ENCODE results near the gene UNKL.
A peak's percentile ranks its signal among the peaks of the same experiment; 100 is the strongest.

Gene UNKL

DNA sequence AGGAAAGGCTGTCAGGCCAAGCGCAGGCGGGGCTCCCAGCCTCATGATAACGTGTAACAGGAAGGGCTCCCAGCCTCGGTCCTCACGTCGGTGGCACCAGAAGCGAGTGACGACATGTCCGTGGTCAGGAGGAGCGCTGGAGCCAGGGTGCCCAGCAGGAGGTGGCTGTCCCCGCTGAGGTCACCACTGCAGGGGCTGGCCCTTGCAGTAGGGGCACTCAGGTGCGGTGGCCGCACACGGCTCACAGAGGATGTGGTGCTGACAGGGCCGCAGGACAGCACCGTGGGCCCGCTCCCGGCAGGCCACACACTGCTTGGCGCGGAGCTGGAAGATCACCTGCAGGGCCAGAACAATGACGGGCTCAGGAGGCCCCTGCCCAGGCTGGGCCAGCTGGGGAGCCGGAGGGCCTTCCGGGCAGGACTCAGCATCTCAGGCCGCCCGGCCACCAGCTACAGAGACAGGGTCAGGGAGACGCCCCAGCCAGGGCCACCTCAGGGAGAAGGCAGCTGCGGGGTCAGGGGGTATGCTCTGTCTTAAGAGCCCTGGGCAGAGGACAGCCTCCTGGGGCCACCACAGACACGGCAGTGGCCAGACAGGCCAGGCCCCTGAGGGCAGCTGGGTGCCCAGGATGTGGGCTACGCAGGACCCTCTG, 48.3 kb downstream of the UNKL start:
- H3K9ac ChIP-seq (ENCODE audit: low read length), result no peak overlapping the region
- H3K4me2 ChIP-seq (ENCODE audit: low read depth, low read length, poor library complexity, severe bottlenecking), result no peak overlapping the region
- no peaks in the 10 kb centered on the region for H3K9me2 ChIP-seq (replicated peaks; ENCODE audit: insufficient read depth, low read length)
- no peaks in the 10 kb centered on the region; the same call in 1 of the 2 replicates for H3F3A ChIP-seq (ENCODE audit: insufficient read depth)
- no peak overlapping the region for H2AFZ ChIP-seq (ENCODE audit: low read depth, low read length, severe bottlenecking)
- H3K27me3 ChIP-seq (ENCODE audit: low read length), result no peaks in the 10 kb centered on the region
- no peaks in the 10 kb centered on the region for H3K79me2 ChIP-seq (ENCODE audit: insufficient read depth, low read length)
- no peak overlapping the region for H3K27ac ChIP-seq (ENCODE audit: low read depth, low read length)
- H3K4me3 ChIP-seq (ENCODE audit: insufficient read depth, low read length, poor library complexity, severe bottlenecking), result no peak overlapping the region
- H3K36me3 ChIP-seq (ENCODE audit: low read length), result no peaks in the 10 kb centered on the region
- H3K9me3 ChIP-seq (ENCODE audit: insufficient read depth, low read length), result no peaks in the 10 kb centered on the region
- TF ChIP-seq, protein P1, sequence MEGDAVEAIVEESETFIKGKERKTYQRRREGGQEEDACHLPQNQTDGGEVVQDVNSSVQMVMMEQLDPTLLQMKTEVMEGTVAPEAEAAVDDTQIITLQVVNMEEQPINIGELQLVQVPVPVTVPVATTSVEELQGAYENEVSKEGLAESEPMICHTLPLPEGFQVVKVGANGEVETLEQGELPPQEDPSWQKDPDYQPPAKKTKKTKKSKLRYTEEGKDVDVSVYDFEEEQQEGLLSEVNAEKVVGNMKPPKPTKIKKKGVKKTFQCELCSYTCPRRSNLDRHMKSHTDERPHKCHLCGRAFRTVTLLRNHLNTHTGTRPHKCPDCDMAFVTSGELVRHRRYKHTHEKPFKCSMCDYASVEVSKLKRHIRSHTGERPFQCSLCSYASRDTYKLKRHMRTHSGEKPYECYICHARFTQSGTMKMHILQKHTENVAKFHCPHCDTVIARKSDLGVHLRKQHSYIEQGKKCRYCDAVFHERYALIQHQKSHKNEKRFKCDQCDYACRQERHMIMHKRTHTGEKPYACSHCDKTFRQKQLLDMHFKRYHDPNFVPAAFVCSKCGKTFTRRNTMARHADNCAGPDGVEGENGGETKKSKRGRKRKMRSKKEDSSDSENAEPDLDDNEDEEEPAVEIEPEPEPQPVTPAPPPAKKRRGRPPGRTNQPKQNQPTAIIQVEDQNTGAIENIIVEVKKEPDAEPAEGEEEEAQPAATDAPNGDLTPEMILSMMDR (IDR thresholded peaks at IDR 0.05; ENCODE audit: insufficient read depth, low read length, poor library complexity, severe bottlenecking), result no peak
- TF ChIP-seq EZH2phosphoT487 (conservative IDR thresholded peaks at IDR 0.05; ENCODE audit: low read length), result no peak
- H4K20me1 ChIP-seq (ENCODE audit: low read depth, low read length), result no peaks in the 10 kb centered on the region

DNA sequence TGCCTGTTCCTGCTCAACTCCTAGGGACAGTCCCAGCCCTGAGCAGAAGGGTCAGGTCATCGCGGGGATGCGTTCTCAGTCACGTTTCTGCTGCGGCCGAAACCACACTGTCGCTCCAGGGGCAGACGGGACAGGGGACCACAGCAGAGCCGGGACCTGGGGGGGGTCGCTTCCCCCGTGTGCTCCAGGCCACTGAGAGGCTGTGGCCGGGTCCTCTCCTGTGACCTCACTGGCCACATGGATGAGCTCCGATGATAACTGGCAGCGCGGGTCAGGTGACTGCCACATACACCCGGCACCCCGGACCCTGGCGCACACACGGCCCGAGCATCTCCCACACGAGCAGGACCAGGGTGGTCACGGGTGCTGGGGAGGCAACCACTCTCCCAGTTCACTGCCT, 50.0 kb downstream of the UNKL start:
- no peaks in the 10 kb centered on the region for H3K9me2 ChIP-seq (replicated peaks; ENCODE audit: insufficient read depth, low read length)
- no peaks in the 10 kb centered on the region for H3K27me3 ChIP-seq (ENCODE audit: low read length)
- no peaks in the 10 kb centered on the region for H3K79me2 ChIP-seq (ENCODE audit: insufficient read depth, low read length)
- no peak overlapping the region for H2AFZ ChIP-seq (ENCODE audit: low read depth, low read length, severe bottlenecking)
- H3K36me3 ChIP-seq (ENCODE audit: low read length), result no peaks in the 10 kb centered on the region
- TF ChIP-seq, protein P1 (IDR thresholded peaks at IDR 0.05; ENCODE audit: insufficient read depth, low read length, poor library complexity, severe bottlenecking), result no peak
- TF ChIP-seq EZH2phosphoT487 (conservative IDR thresholded peaks at IDR 0.05; ENCODE audit: low read length), result no peak
- no peak overlapping the region for H3K27ac ChIP-seq (ENCODE audit: low read depth, low read length)
- no peak overlapping the region for H3K4me2 ChIP-seq (ENCODE audit: low read depth, low read length, poor library complexity, severe bottlenecking)
- no peak overlapping the region for H3K9ac ChIP-seq (ENCODE audit: low read length)
- no peaks in the 10 kb centered on the region for H4K20me1 ChIP-seq (ENCODE audit: low read depth, low read length)
- H3F3A ChIP-seq (ENCODE audit: insufficient read depth), result no peaks in the 10 kb centered on the region; the same call in 1 of the 2 replicates
- no peak overlapping the region for H3K4me3 ChIP-seq (ENCODE audit: insufficient read depth, low read length, poor library complexity, severe bottlenecking)
- no peaks in the 10 kb centered on the region for H3K9me3 ChIP-seq (ENCODE audit: insufficient read depth, low read length)

DNA sequence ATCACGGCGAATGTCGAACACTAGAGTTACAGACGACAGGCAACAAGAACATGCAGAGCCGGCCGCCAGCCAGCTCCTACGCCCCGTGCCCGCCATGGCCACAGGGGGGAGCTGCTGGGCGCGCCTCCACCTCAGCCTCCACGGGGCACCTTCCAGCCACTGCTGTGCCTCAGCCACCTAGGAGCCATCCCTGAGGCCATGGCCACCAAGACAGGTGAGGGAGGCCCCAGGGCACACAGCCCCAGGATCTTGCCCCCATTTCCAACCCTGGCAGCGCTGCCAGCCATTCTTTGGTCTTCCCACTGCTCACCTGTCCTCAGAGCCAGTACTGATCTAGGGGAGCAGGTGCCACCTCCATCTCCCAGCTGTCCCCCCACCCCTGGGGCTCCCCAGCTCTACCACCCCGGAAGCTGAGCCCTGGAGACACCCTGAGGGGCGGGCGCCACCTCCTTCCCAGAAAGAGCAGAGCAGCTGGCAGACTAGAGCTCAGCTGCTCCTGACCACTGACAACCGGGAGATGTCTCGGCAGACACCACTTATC, 50.9 kb downstream of the UNKL start:
- TF ChIP-seq, protein P1 (IDR thresholded peaks at IDR 0.05; ENCODE audit: insufficient read depth, low read length, poor library complexity, severe bottlenecking), result peak; percentile 63
- no peak for TF ChIP-seq EZH2phosphoT487 (conservative IDR thresholded peaks at IDR 0.05; ENCODE audit: low read length)
- no peaks in the 10 kb centered on the region for H3K9me2 ChIP-seq (replicated peaks; ENCODE audit: insufficient read depth, low read length)
- H2AFZ ChIP-seq (ENCODE audit: low read depth, low read length, severe bottlenecking), result no peak overlapping the region
- no peaks in the 10 kb centered on the region for H3K79me2 ChIP-seq (ENCODE audit: insufficient read depth, low read length)
- H3K27ac ChIP-seq (ENCODE audit: low read depth, low read length), result no peak overlapping the region
- H3K9me3 ChIP-seq (ENCODE audit: insufficient read depth, low read length), result no peaks in the 10 kb centered on the region
- peaks cover under 1% of the 10 kb centered on the region; the same call in 1 of the 2 replicates for H3F3A ChIP-seq (ENCODE audit: insufficient read depth)
- H3K27me3 ChIP-seq (ENCODE audit: low read length), result no peaks in the 10 kb centered on the region
- H3K4me3 ChIP-seq (ENCODE audit: insufficient read depth, low read length, poor library complexity, severe bottlenecking), result no peak overlapping the region
- H3K4me2 ChIP-seq (ENCODE audit: low read depth, low read length, poor library complexity, severe bottlenecking), result no peak overlapping the region
- H3K9ac ChIP-seq (ENCODE audit: low read length), result no peak overlapping the region
- no peaks in the 10 kb centered on the region for H3K36me3 ChIP-seq (ENCODE audit: low read length)
- no peaks in the 10 kb centered on the region for H4K20me1 ChIP-seq (ENCODE audit: low read depth, low read length)
